Measurements from ENCODE around the gene ATG7. TPM values are rescaled to one million over a fixed set of nuclear protein-coding genes. Genes with fewer than 3 reads are reported as not detected.

Gene ATG7
- total and polyA plus RNA-seq, 2 donors from 2014 or later, result 15.3 to 54.9 TPM

DNA sequence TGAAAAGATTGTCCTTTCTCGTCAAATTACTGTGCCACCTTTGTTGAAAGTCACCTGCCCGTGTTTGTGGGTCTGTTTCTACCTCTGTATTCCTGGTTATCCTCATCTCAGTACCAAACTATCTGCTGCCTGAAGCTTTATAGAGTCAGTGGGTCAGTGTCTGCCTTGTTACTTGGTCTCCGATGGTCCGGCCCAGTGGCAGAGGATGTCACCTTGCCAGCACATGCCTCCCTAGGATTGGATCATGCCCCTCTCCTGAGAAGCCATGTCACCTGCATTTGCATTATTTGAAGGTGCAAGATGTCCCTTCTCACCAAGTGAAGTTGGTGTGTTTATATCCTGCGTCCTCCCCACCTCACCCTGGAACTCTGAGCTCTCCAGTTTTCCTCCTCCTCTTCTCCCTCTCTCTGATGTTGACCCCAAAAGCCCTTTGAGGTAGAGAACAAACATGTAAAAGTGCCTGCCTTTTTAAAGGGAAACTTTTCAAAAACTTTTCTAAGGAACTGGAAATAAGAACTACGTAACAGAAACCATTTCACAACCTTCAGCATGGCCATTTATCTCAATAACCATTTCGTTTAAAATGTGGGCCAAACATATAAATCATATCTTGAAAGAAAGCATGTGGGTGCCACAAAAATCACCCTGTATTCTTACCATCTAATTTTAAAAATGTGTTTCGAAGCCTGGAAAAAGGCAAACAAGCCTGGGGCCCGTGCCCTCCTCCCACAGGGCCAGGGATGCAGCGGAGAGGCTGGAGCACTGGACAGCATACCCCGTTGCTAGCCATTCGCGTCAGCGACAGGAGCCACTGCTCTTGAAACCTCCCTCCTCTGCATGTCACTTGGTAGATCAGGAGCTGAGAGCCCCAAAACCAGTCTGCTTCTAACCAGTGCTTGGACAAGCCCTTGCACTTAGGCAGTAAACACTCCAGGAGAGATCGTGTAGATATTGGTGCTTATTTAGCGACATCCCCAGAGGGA, 269.4 kb downstream of the ATG7 start:
- Histone ChIP-seq H3K9ac (ENCODE audit: low read length in 3 of 3) (no peak overlapping the region), H3K27me3 (ENCODE audit: control insufficient read depth, insufficient read depth, low read length) (no peaks in the 10 kb centered on the region), H3K36me3 (ENCODE audit: control insufficient read depth in 2 of 3, insufficient read depth in 3 of 3, low read length in 3 of 3) (no peaks in the 10 kb centered on the region), H3K27ac (ENCODE audit: low read depth in 2 of 2, low read length in 2 of 2) (no peak overlapping the region), H3K9me3 (ENCODE audit: control insufficient read depth in 2 of 3, insufficient read depth in 1 of 3, low read length in 3 of 3) (no peaks in the 10 kb centered on the region), H3K4me3 (ENCODE audit: low read length in 3 of 3) (no peak overlapping the region), H3K4me1 (ENCODE audit: control insufficient read depth in 2 of 3, insufficient read depth in 2 of 3, low read depth in 1 of 3, low read length in 3 of 3) (peaks cover 0 to 3% (median 0%) of the 10 kb centered on the region in 3 donors)
- intact Hi-C loops (cut with DNase I), result no loop called here
- DNase-seq (peak in 1 of 5 donors; percentile 44), FAIRE-seq (no peak)
- TF ChIP-seq CTCF (IDR thresholded peaks at IDR 0.05; ENCODE audit: borderline replicate concordance, extremely low read depth, insufficient read depth), result no peak

GRCh38 chr3:11542551-11542950, 270.4 kb downstream of the ATG7 start:
- H3K27ac ChIP-seq (ENCODE audit: low read depth in 2 of 2, low read length in 2 of 2), result no peak overlapping the region
- FAIRE-seq, result no peak
- peaks cover 0 to 3% (median 0%) of the 10 kb centered on the region in 3 donors for H3K4me1 ChIP-seq (ENCODE audit: control insufficient read depth in 2 of 3, insufficient read depth in 2 of 3, low read depth in 1 of 3, low read length in 3 of 3)
- H3K27me3 ChIP-seq (ENCODE audit: control insufficient read depth, insufficient read depth, low read length), result no peaks in the 10 kb centered on the region
- H3K9ac ChIP-seq (ENCODE audit: low read length in 3 of 3), result no peak overlapping the region
- TF ChIP-seq CTCF (IDR thresholded peaks at IDR 0.05; ENCODE audit: borderline replicate concordance, extremely low read depth, insufficient read depth), result no peak
- no peak overlapping the region for H3K4me3 ChIP-seq (ENCODE audit: low read length in 3 of 3)
- intact Hi-C loops (cut with DNase I), result no loop called here
- no peak for DNase-seq
- H3K36me3 ChIP-seq (ENCODE audit: control insufficient read depth in 2 of 3, insufficient read depth in 3 of 3, low read length in 3 of 3), result no peaks in the 10 kb centered on the region
- no peaks in the 10 kb centered on the region for H3K9me3 ChIP-seq (ENCODE audit: control insufficient read depth in 2 of 3, insufficient read depth in 1 of 3, low read length in 3 of 3)

GRCh38 chr3:11543141-11543947, 271.1 kb downstream of the ATG7 start:
- DNase-seq, result no peak
- intact Hi-C loops (cut with DNase I), result no loop called here

More at GRCh38 chr3:11543141-11543947, 271.1 kb downstream of the ATG7 start:
- no peak overlapping the region for H3K4me3 ChIP-seq (ENCODE audit: low read length in 3 of 3)
- H3K27me3 ChIP-seq (ENCODE audit: control insufficient read depth, insufficient read depth, low read length), result no peaks in the 10 kb centered on the region
- no peak overlapping the region for H3K9ac ChIP-seq (ENCODE audit: low read length in 3 of 3)
- FAIRE-seq, result no peak
- H3K4me1 ChIP-seq (ENCODE audit: control insufficient read depth in 2 of 3, insufficient read depth in 2 of 3, low read depth in 1 of 3, low read length in 3 of 3), result peaks cover 0 to 3% (median 0%) of the 10 kb centered on the region in 3 donors
- no peaks in the 10 kb centered on the region for H3K36me3 ChIP-seq (ENCODE audit: control insufficient read depth in 2 of 3, insufficient read depth in 3 of 3, low read length in 3 of 3)
- no peak overlapping the region for H3K27ac ChIP-seq (ENCODE audit: low read depth in 2 of 2, low read length in 2 of 2)
- no peaks in the 10 kb centered on the region for H3K9me3 ChIP-seq (ENCODE audit: control insufficient read depth in 2 of 3, insufficient read depth in 1 of 3, low read length in 3 of 3)
- no peak for TF ChIP-seq CTCF (IDR thresholded peaks at IDR 0.05; ENCODE audit: borderline replicate concordance, extremely low read depth, insufficient read depth)

Measured in kidney (tissue), 14 donors.